Mesenchymal stem cell (in vitro differentiated cells and primary cell): ENCODE measurements around the gene KCNQ2.

Experiments used
- DNase-seq: peaks from one replicate; pipeline ENCODE4 v3.0.0-alpha.2; 2013
- H2AFZ ChIP-seq: one replicate; pipeline ENCODE4 v1.6.1; 2013; ENCODE audit warnings: low read depth, mild to moderate bottlenecking, control low read depth, inconsistent platforms, low read length, moderate library complexity
- H2AK5ac ChIP-seq: 2 replicates; pipeline ENCODE4 v1.6.1; 2013; ENCODE audit warnings: low read length, moderate library complexity, mild to moderate bottlenecking, inconsistent platforms; ENCODE audit not compliant: severe bottlenecking
- H2BK120ac ChIP-seq: one replicate; pipeline ENCODE4 v1.6.1; 2013; ENCODE audit warnings: low read depth, mild to moderate bottlenecking, inconsistent platforms, low read length, moderate library complexity
- H2BK12ac ChIP-seq, 2 experiments: one replicate each; pipeline ENCODE4 v1.6.1; 2013; ENCODE audit warnings: inconsistent platforms in 2 of 2, low read length in 2 of 2, mild to moderate bottlenecking in 2 of 2, moderate library complexity in 2 of 2, control low read depth in 1 of 2
- H2BK15ac ChIP-seq: one replicate; pipeline ENCODE4 v1.6.1; 2013; ENCODE audit warnings: mild to moderate bottlenecking, low read depth, inconsistent platforms; ENCODE audit not compliant: poor library complexity, severe bottlenecking
- H2BK5ac ChIP-seq: 2 replicates; pipeline ENCODE4 v1.6.1; 2013; ENCODE audit warnings: low read depth, mild to moderate bottlenecking, low read length, control low read depth, inconsistent platforms; ENCODE audit not compliant: poor library complexity, severe bottlenecking
- H3K14ac ChIP-seq, 2 experiments: one replicate each; pipeline ENCODE4 v1.6.1; 2013; ENCODE audit warnings: inconsistent platforms in 2 of 2, low read length in 2 of 2, control low read depth in 1 of 2, mild to moderate bottlenecking in 1 of 2, moderate library complexity in 1 of 2
- H3K18ac ChIP-seq, 2 experiments: one replicate each; pipeline ENCODE4 v1.6.1; 2013; ENCODE audit warnings: inconsistent platforms in 2 of 2, low read length in 2 of 2, control low read depth in 1 of 2, low read depth in 1 of 2, mild to moderate bottlenecking in 1 of 2
- H3K23ac ChIP-seq, 2 experiments: one replicate each; pipeline ENCODE4 v1.6.1; 2013; ENCODE audit warnings: inconsistent platforms in 2 of 2, low read length in 2 of 2, mild to moderate bottlenecking in 2 of 2, moderate library complexity in 2 of 2, control low read depth in 1 of 2
- H3K27ac ChIP-seq: 2 replicates; pipeline ENCODE4 v1.5.1; 2013; ENCODE audit warnings: mild to moderate bottlenecking, moderate library complexity, low read length, control low read depth, inconsistent platforms; ENCODE audit not compliant: poor library complexity, severe bottlenecking
- H3K27me3 ChIP-seq, 2 experiments: 2 replicates each; pipeline versions ENCODE4 v1.6.1 to v1.7.0; 2013; ENCODE audit warnings: low read length in 2 of 2, mild to moderate bottlenecking in 2 of 2, moderate library complexity in 2 of 2, control low read depth in 1 of 2, inconsistent platforms in 1 of 2; ENCODE audit not compliant: control insufficient read depth in 1 of 2, insufficient read depth in 1 of 2
- H3K36me3 ChIP-seq, 2 experiments: 2 replicates each; pipeline versions ENCODE4 v1.6.1 to v1.7.0; 2013; ENCODE audit warnings: low read length in 2 of 2, control low read depth in 1 of 2, inconsistent platforms in 1 of 2, low read depth in 1 of 2, mild to moderate bottlenecking in 1 of 2; ENCODE audit not compliant: insufficient read depth in 2 of 2, control insufficient read depth in 1 of 2
- H3K4ac ChIP-seq, 2 experiments: one replicate each; pipeline ENCODE4 v1.6.1; 2013; ENCODE audit warnings: inconsistent platforms in 2 of 2, low read length in 2 of 2, mild to moderate bottlenecking in 2 of 2, moderate library complexity in 2 of 2, control low read depth in 1 of 2, low read depth in 1 of 2
- H3K4me1 ChIP-seq: 2 replicates; pipeline ENCODE4 v1.6.1; 2013; ENCODE audit warnings: low read depth, low read length, control low read depth; ENCODE audit not compliant: control insufficient read depth, insufficient read depth
- H3K4me2 ChIP-seq: 2 replicates; pipeline ENCODE4 v1.6.1; 2013; ENCODE audit warnings: low read length, mild to moderate bottlenecking, inconsistent platforms; ENCODE audit not compliant: poor library complexity, severe bottlenecking
- H3K4me3 ChIP-seq, 2 experiments: 2 replicates each; pipeline versions ENCODE4 v1.5.1 to v1.7.0; 2013; ENCODE audit warnings: low read length in 2 of 2, mild to moderate bottlenecking in 2 of 2, control low read depth in 1 of 2, low read depth in 1 of 2; ENCODE audit not compliant: insufficient read depth in 1 of 2
- H3K79me1 ChIP-seq: replicated peaks from 2 replicates; pipeline ENCODE4 v1.6.1; 2013; ENCODE audit warnings: mild to moderate bottlenecking, control low read depth, low read length, inconsistent platforms; ENCODE audit not compliant: poor library complexity, severe bottlenecking
- H3K9ac ChIP-seq: 2 replicates; pipeline ENCODE4 v1.7.0; 2013; ENCODE audit warnings: mild to moderate bottlenecking, low read length, moderate library complexity
- H3K9me3 ChIP-seq: 2 replicates; pipeline ENCODE4 v1.7.0; 2013; ENCODE audit warnings: mild to moderate bottlenecking, low read length; ENCODE audit not compliant: control insufficient read depth
- H4K8ac ChIP-seq: one replicate; pipeline ENCODE4 v1.6.1; 2013; ENCODE audit warnings: inconsistent platforms, mild to moderate bottlenecking, low read length, moderate library complexity
- H4K91ac ChIP-seq: one replicate; pipeline ENCODE4 v1.6.1; 2013; ENCODE audit warnings: mild to moderate bottlenecking, low read length, inconsistent platforms
- WGBS: methylation state at CpG from one replicate; pipeline ENCODE4 v1.1.7; 2013; ENCODE audit warnings: mixed read lengths; 5-methylcytosine and 5-hydroxymethylcytosine counted together

Gene KCNQ2

GRCh38 chr20:63356511-63356910, 115.9 kb downstream of the KCNQ2 start:
- no peak for DNase-seq

GRCh38 chr20:63355781-63356295, 116.6 kb downstream of the KCNQ2 start:
- Histone ChIP-seq H3K18ac (no peak overlapping the region), H3K4me2 (no peak overlapping the region), H2BK15ac (no peak overlapping the region), H2BK5ac (no peak overlapping the region), H3K4ac (no peak overlapping the region), H3K27me3 (peaks cover 21 to 23% of the 10 kb centered on the region in 2 experiments), H3K4me1 (peaks cover 2% of the 10 kb centered on the region), H3K27ac (no peak overlapping the region), H3K79me1 (no peaks in the 10 kb centered on the region), H3K9ac (no peak overlapping the region), H2BK12ac (no peak overlapping the region), H3K36me3 (no peaks in the 10 kb centered on the region), H3K23ac (no peak overlapping the region), H2BK120ac (no peak overlapping the region), H2AFZ (no peak overlapping the region), H2AK5ac (no peak overlapping the region), H3K14ac (no peak overlapping the region), H4K91ac (no peak overlapping the region), H3K4me3 (no peak overlapping the region), H3K9me3 (no peaks in the 10 kb centered on the region), H4K8ac (no peak overlapping the region)
- DNase-seq: no peak
- 89% methylated on average over 10 of the region's 11 CpGs for WGBS

More at GRCh38 chr20:63356511-63356910, 115.9 kb downstream of the KCNQ2 start:
- Histone ChIP-seq H2BK15ac (no peak overlapping the region), H3K79me1 (no peaks in the 10 kb centered on the region), H3K23ac (no peak overlapping the region), H3K14ac (no peak overlapping the region), H3K9me3 (no peaks in the 10 kb centered on the region), H3K4me1 (peaks cover 5% of the 10 kb centered on the region), H3K27ac (no peak overlapping the region), H2BK5ac (no peak overlapping the region), H2AK5ac (no peak overlapping the region), H3K9ac (no peak overlapping the region), H3K18ac (no peak overlapping the region), H3K4me2 (no peak overlapping the region), H4K91ac (no peak overlapping the region), H3K36me3 (no peaks in the 10 kb centered on the region), H2BK120ac (no peak overlapping the region), H4K8ac (no peak overlapping the region), H2AFZ (no peak overlapping the region), H3K4me3 (no peak overlapping the region), H2BK12ac (no peak overlapping the region), H3K27me3 (peaks cover 24 to 26% of the 10 kb centered on the region in 2 experiments), H3K4ac (no peak overlapping the region)
- 89% methylated on average over 8 of the region's 8 CpGs for WGBS

- DNase-seq: no peak
- H3K4me1 ChIP-seq: no peaks in the 10 kb centered on the region
- no peak overlapping the region for H4K91ac ChIP-seq
- H3K27me3 ChIP-seq: peaks cover 10 to 13% of the 10 kb centered on the region in 2 experiments
- no peak overlapping the region for H2BK5ac ChIP-seq
- no peak overlapping the region for H2BK120ac ChIP-seq
- no peaks in the 10 kb centered on the region for H3K36me3 ChIP-seq
- H3K9me3 ChIP-seq: no peaks in the 10 kb centered on the region
- WGBS: 89% methylated on average over 21 of the region's 25 CpGs
- no peak overlapping the region for H3K9ac ChIP-seq
- no peak overlapping the region for H4K8ac ChIP-seq
- no peak overlapping the region for H2AFZ ChIP-seq
- no peak overlapping the region for H2BK15ac ChIP-seq
- no peak overlapping the region for H3K4me2 ChIP-seq
- H3K23ac ChIP-seq: no peak overlapping the region
- no peak overlapping the region for H3K4ac ChIP-seq
- no peaks in the 10 kb centered on the region for H3K79me1 ChIP-seq
- no peak overlapping the region for H3K18ac ChIP-seq
- H3K4me3 ChIP-seq: no peak overlapping the region
- no peak overlapping the region for H3K27ac ChIP-seq
- H2BK12ac ChIP-seq: no peak overlapping the region
- no peak overlapping the region for H3K14ac ChIP-seq
- no peak overlapping the region for H2AK5ac ChIP-seq
These were observed 117.7 kb downstream of the KCNQ2 start for GRCh38 chr20:63354636-63355350.

- 74% methylated on average over 12 of the region's 12 CpGs for WGBS
These were observed 119.6 kb downstream of the KCNQ2 start for GRCh38 chr20:63352811-63353221.

More at GRCh38 chr20:63352811-63353221, 119.6 kb downstream of the KCNQ2 start:
- Histone ChIP-seq H3K18ac (no peak overlapping the region), H3K4me2 (no peak overlapping the region), H4K91ac (no peak overlapping the region), H3K36me3 (no peaks in the 10 kb centered on the region), H3K4me3 (no peak overlapping the region), H3K27me3 (peaks cover 4 to 7% of the 10 kb centered on the region in 2 experiments), H3K4ac (no peak overlapping the region), H2BK15ac (no peak overlapping the region), H3K4me1 (no peaks in the 10 kb centered on the region), H3K23ac (no peak overlapping the region), H3K9ac (no peak overlapping the region), H3K9me3 (no peaks in the 10 kb centered on the region), H3K14ac (no peak overlapping the region), H3K79me1 (no peaks in the 10 kb centered on the region), H4K8ac (no peak overlapping the region), H2AFZ (no peak overlapping the region), H2BK5ac (no peak overlapping the region), H2AK5ac (no peak overlapping the region), H3K27ac (no peak overlapping the region), H2BK120ac (no peak overlapping the region), H2BK12ac (no peak overlapping the region)
- DNase-seq: no peak
